HG03280 (cell line): Measurements from ENCODE around the gene DYNC1LI1.

Experiments used
- ATAC-seq: cut with Tn5 transposase; IDR thresholded peaks from one replicate; pipeline ENCODE4 v1.9.1; 2021; ENCODE audit warnings: mild to moderate bottlenecking, moderate library complexity; ENCODE audit not compliant: unreplicated experiment

Gene DYNC1LI1

DNA sequence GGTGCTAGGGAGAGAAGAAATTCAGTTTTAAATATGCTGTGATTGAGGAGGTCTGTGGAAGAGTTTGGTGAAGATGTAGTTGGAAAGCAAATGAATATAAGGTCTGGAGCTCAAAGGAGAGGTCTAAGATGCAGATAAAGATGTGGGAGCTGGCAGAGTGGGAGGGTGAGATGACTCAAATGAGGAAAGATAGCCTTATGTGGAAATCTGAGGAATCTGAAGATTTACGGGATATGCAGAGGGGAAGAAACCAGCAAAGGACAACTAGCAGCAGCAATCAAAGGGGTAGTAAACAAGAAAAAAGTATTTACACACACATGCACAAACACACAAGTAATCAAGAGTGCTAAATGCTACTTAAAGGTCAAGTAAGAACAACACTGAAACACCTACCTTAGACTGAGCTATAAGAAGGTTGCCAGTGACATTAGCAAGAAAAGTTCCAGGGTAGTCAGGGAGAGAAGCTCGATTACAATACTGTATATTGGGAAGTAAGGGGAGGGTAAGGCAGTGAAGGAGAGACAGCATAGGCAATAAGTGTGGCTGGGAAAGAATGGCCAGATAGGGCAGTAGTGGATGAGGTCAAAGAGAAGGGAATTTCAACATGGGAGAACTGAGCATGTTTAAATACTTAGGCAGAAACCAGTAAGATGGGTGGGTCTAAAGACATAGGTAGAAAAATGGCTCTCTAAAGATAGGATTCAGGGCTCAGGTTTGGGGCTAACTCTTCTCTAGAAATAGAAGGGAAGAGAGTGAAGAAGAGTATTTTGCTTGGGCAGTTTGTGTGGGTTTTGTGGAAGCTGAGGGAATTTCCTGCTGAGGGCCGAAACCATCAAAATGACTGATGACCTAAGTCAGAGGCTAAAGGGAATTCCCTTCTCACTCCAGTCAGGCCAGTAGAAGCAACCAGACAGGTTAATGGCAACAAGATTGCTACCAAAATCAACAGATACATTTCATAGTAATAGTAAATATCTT lies 76.9 kb downstream of the DYNC1LI1 start:
- peak; percentile 80 for ATAC-seq

DNA sequence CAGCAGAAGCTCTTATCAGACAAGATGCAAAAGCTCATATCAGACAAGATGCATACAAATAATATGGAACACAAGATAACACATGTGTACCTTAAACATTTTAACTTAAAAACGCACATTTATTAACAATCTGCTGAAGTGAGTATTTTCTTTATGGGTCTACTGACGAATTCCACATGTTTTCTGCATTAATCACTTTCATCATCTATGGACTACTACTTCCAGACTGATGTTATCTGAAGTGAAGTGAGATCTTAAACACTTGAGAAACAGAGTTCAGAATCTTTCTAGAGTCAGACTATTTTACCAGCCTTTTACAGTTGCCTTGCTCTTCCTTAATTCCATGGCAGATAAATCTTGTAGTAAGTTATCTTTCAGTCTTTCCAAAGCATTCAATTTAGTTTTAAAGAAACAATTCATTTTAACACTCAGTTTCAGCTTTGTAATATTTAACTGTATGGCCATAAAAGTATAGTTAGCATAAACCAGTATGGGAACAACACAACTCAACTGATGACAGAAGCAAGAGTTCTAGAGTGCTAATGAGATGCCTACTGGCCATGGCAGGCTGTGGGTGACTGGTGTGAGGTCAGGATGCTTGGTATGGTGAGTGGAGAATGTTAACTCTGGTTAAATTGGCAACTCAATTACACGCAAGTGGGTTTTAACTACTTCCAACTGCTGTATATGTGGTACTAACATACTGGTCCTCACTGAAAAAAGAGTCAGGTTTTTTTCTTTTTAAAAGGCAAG lies 77.8 kb downstream of the DYNC1LI1 start:
- ATAC-seq: no peak

DNA sequence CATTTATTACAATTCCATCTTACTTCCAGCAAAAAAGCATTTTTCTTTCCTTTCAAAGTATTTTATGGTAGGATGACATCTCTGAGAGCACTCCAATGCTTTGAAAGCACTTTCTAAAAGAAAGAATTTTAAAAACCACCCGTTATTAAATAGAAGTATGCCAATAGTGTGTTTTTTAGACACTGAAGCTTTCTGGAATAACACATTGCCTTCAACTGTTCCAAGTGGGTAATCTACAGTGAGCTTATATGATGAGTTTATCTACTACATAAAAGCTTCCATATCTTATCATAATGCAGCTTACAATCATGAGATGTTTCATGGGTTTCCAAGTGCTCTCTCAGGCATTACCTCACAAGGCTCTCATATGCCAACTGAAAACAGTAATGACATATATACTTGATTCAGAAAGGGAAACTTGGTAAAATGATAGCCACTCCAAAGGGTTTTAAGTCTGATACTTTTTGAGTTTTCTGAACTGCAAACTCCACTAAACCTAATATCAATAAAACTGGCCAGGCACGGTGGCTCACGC lies 82.1 kb downstream of the DYNC1LI1 start:
- ATAC-seq: no peak

DNA sequence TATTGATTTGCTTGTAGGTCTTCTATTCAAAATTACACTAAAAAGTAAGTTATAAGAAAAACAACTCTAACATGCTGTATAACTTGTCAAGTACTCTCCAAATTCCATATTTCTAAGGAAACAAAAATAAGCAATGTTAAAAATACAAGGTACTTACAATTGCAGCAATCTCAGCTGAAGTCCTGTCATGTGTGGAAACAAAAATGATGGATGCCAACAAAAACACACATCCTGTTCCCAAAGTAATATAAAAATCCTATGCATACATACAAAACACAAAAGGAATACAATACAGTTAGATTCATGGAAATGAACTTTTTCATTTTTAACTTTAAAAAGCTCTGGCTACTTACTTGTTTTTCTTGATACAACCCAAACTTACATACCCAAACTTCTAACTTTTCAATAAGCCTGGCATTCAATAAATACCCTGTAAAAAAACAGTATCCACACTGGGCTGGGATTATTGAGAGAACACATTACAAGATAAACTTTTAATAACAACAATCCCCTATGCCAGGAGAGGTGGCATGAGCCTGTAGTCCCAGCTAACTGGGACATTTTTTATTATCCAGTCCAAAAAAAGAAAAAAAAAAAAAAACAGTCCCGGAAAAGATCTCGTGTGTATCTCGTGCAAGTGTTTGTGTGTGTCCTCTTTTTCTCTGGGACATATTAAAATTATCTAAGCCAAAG lies 82.7 kb downstream of the DYNC1LI1 start:
- ATAC-seq: no peak

DNA sequence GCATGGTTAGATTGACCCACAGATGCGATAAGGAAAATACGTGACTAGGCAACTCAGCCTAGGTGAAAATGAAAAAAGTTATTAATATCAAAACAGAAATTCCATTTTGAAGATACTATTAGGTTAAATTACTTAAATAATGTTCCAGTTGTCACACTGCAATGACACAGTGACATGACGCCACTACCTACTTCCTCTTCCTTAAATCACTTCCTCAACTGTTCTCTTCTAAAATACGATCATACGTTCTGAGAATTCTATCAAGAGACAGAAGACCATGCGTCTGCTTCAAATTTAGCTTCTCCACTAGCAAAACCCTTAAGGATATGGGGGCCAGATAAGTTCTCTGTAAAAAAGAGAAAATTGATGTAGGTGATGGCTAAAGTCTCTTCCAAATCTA lies 86.2 kb downstream of the DYNC1LI1 start:
- ATAC-seq: no peak

DNA sequence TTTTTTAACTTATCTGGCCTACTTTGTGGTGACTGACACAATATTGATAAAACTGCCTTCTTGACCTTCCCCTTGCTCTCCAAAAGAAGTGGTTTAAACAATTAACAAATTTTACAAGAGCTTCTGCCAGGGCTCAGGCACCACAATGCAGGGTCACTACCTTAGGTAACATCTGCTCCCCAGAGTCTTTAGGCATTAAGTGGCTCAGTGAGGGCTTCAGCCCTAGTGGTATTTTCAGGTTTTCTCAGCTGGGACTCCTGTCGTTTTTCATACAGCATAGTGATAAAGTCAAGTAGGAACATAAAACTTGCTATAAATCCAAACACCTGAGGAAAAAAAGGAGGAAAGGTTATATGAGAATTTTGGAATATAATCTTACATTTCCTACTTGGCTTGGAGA lies 86.9 kb downstream of the DYNC1LI1 start:
- ATAC-seq: no peak

DNA sequence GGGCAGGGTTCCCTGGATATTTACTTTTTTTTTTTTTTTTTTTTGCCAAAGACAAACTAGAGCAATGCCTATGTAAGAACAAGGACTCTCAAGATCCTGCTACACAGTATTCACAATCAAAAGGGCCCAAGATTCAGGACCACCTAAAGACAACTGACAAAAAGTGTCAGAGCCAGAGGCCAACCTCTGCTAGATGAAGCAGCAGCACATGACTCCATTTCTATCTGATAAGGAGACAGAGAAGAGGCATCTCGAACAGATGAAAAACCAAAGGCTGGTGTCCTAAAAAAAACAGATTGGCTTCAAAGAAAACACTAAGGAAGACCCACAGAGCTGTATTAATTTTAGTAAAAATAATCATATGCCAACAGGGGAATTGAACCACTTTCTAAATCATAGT lies 88.0 kb downstream of the DYNC1LI1 start:
- ATAC-seq: no peak

DNA sequence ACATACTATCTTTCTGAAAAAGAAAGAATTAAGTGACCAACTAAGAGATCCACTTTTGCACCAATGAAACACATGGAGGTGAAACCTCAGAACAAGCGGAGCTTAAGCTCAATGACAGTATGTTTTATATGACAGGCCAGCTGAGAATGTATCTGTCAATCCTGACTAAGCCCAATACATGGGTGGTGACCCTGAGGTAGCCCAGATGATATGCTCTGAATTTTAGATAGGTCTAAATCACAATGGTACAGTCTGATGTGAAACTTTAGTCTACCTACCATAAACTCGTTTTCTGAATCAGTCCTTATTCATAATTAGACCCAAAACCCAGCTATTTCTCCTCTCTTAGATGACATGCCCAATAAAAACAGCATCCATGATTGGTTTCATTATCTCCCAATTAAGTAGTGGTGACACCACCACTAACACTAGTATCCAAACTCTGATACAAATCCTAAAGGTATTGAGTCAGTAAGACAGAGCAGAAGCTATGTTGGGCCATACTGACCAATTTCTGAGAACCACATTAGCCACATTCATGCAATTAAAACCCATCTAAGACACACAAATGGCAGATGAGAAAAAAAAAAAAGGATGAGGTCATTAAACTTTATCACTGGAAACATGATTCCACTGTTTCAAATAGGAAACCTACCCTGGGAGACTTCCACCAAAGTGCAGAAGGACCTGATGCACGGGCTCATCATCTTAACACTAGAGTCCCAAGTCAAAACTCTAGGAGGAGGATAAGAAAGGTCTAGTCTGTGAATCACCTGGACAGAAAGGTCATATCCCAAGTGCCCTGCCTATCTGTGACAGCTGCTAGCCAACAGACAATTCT lies 88.6 kb downstream of the DYNC1LI1 start:
- ATAC-seq: no peak

DNA sequence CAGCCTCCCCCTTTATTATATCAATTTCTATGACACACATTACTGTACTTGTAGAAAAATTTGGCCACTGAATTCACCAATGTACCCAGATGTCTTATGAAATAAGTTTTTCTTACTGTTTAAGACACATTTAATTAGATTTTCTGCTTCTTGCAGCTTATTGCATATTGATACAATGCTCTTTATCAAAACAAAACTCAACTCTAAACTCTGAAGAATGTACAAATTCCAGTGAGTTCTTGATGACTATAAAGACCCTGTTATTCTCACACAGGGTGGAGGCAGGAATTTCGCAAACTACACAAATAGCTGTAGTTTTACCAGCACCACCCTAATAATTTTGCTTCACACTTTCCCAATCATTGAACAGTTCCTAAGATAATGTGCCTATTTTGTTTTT lies 90.1 kb downstream of the DYNC1LI1 start:
- ATAC-seq: no peak
